Hematopoietic multipotent progenitor cell treated with erythropoietin and hydrocortisone succinate and interleukin-3 and kit ligand, for 6 days (in vitro differentiated cells): ENCODE measurements around the gene SMIM35.
A peak's percentile ranks its signal among the peaks of the same experiment; 100 is the strongest.

Source experiments
- DNase-seq: peaks from one replicate; pipeline ENCODE4 v3.0.0-alpha.2; 2015

Gene SMIM35

GRCh38 chr11:118017631-118018315, 69.0 kb downstream of the SMIM35 start:
- no peak for DNase-seq

GRCh38 chr11:118017111-118017510, 69.7 kb downstream of the SMIM35 start:
- no peak for DNase-seq

GRCh38 chr11:118016104-118016503, 70.7 kb downstream of the SMIM35 start:
- no peak for DNase-seq

GRCh38 chr11:118015385-118015841, 71.3 kb downstream of the SMIM35 start:
- DNase-seq = peak; percentile 42

- no peak for DNase-seq
Observed at GRCh38 chr11:118014022-118014421, 72.7 kb downstream of the SMIM35 start.

- peak; percentile 70 for DNase-seq
Observed at GRCh38 chr11:118012083-118012669, 74.6 kb downstream of the SMIM35 start.

- peak; percentile 73 for DNase-seq
Observed at GRCh38 chr11:118010738-118011461, 75.9 kb downstream of the SMIM35 start.

GRCh38 chr11:118009864-118010737, 76.7 kb downstream of the SMIM35 start:
- no peak for DNase-seq

GRCh38 chr11:118008271-118008911, 78.4 kb downstream of the SMIM35 start:
- no peak for DNase-seq

GRCh38 chr11:118007563-118008270, 79.0 kb downstream of the SMIM35 start:
- DNase-seq = peak; percentile 82

- no peak for DNase-seq
Observed at GRCh38 chr11:118007040-118007439, 79.7 kb downstream of the SMIM35 start.

GRCh38 chr11:118006153-118006534, 80.6 kb downstream of the SMIM35 start:
- no peak for DNase-seq

- DNase-seq = no peak
Observed at GRCh38 chr11:118005224-118006152, 81.3 kb downstream of the SMIM35 start.

- no peak for DNase-seq
Observed at GRCh38 chr11:118004543-118005223, 82.1 kb downstream of the SMIM35 start.

GRCh38 chr11:118003456-118003855, 83.3 kb downstream of the SMIM35 start:
- DNase-seq = no peak

GRCh38 chr11:118002541-118003423, 84.0 kb downstream of the SMIM35 start:
- DNase-seq = peak; percentile 54

- DNase-seq = peak; percentile 74
Observed at GRCh38 chr11:118002010-118002540, 84.7 kb downstream of the SMIM35 start.

- DNase-seq = peak; percentile 53
Observed at GRCh38 chr11:118001494-118001971, 85.2 kb downstream of the SMIM35 start.

GRCh38 chr11:118000850-118001228, 85.9 kb downstream of the SMIM35 start:
- DNase-seq = no peak
